Measurements from ENCODE around the gene THAP5.

DNA sequence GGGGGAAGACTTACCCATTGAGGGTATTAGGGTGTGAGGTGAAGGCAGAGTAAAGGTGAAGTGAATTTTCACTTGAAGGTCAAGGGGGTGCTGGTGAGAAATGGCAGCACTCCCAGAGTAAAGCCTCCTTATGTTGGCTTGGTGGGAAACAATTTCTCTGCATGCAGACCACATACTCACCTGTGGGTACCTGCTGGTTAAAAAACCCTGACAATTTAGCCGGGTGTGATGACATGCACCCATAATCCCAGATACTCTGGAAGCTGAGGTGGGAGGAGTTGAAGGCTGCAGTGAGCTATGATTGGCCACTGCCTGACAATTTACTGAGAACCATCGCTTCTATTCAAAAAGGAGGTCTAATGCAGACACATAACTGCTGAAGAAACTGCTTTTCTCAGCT, 5.7 kb upstream of the THAP5 start:
- TF ChIP-seq TEAD4 (CRISPR knock-in tag; IDR thresholded peaks at IDR 0.05) (no peak), SMAD4 (CRISPR knock-in tag; IDR thresholded peaks at IDR 0.05) (no peak), ETV6 (CRISPR knock-in tag; IDR thresholded peaks at IDR 0.05) (no peak), FOXK1 (CRISPR knock-in tag; IDR thresholded peaks at IDR 0.05) (no peak)
- TF ChIP-seq, protein P1, sequence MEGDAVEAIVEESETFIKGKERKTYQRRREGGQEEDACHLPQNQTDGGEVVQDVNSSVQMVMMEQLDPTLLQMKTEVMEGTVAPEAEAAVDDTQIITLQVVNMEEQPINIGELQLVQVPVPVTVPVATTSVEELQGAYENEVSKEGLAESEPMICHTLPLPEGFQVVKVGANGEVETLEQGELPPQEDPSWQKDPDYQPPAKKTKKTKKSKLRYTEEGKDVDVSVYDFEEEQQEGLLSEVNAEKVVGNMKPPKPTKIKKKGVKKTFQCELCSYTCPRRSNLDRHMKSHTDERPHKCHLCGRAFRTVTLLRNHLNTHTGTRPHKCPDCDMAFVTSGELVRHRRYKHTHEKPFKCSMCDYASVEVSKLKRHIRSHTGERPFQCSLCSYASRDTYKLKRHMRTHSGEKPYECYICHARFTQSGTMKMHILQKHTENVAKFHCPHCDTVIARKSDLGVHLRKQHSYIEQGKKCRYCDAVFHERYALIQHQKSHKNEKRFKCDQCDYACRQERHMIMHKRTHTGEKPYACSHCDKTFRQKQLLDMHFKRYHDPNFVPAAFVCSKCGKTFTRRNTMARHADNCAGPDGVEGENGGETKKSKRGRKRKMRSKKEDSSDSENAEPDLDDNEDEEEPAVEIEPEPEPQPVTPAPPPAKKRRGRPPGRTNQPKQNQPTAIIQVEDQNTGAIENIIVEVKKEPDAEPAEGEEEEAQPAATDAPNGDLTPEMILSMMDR (IDR thresholded peaks at IDR 0.05): no peak
